K562 (cell line): ENCODE measurements around the gene TAS1R3. TPM values are rescaled to one million over a fixed set of nuclear protein-coding genes. Genes with fewer than 3 reads are reported as not detected.
A peak's percentile ranks its signal among the peaks of the same experiment; 100 is the strongest.

Experiments
- ASH1L ChIP-seq: fragments of 450-650 bp; IDR thresholded peaks from 2 replicates; pipeline ENCODE4 v1.6.1; 2018; ENCODE audit warnings: borderline replicate concordance, mild to moderate bottlenecking, low read depth; ENCODE audit not compliant: partially characterized antibody
- BHLHE40 ChIP-seq: IDR thresholded peaks from 2 replicates; pipeline ENCODE4 v1.6.1; 2011; ENCODE audit warnings: low read length, improper control_type of control experiment
- DPF2 ChIP-seq: fragments of 450-650 bp; IDR thresholded peaks from 2 replicates; pipeline ENCODE4 v1.6.1; 2016
- ERF ChIP-seq: fragments of 450-650 bp; formaldehyde crosslinking; IDR thresholded peaks from 2 replicates; pipeline ENCODE4 v1.4.0; 2020; ENCODE audit warnings: mild to moderate bottlenecking, mixed read lengths
- ETS2 ChIP-seq: IDR thresholded peaks from 2 replicates; pipeline ENCODE4 v1.6.1; 2016; ENCODE audit warnings: borderline replicate concordance, missing genetic modification characterization, mild to moderate bottlenecking, moderate library complexity, missing compliant biosample characterization; ENCODE audit not compliant: poor library complexity, severe bottlenecking
- IRF9 ChIP-seq: fragments of 450-650 bp; IDR thresholded peaks from 2 replicates; pipeline ENCODE4 v1.6.1; 2016; ENCODE audit warnings: missing biosample characterization, missing genetic modification characterization
- PHTF2 ChIP-seq: fragments of 250-450 bp; sonication (Bioruptor Pico); IDR thresholded peaks from 2 replicates; pipeline ENCODE4 v1.5.0; 2021; ENCODE audit warnings: mild to moderate bottlenecking
- POLR3A ChIP-seq: IDR thresholded peaks from 2 replicates; pipeline ENCODE4 v1.6.1; 2011; ENCODE audit warnings: borderline replicate concordance, mild to moderate bottlenecking, moderate library complexity; ENCODE audit not compliant: insufficient read length, insufficient read depth; ENCODE audit errors: extremely low read depth
- TEAD4 ChIP-seq, 2 experiments: sonication (generic) in 1 of 2; formaldehyde crosslinking in 1 of 2; IDR thresholded peaks; 2 replicates each; pipeline versions ENCODE4 v1.6.1 to v1.8.0; 2012 to 2022; ENCODE audit warnings: borderline replicate concordance in 1 of 2, inconsistent platforms in 1 of 2, low read length in 1 of 2, mild to moderate bottlenecking in 1 of 2, missing genetic modification reagents in 1 of 2
- ZBTB8A ChIP-seq: fragments of 450-650 bp; IDR thresholded peaks from 2 replicates; pipeline ENCODE4 v1.6.1; 2018; ENCODE audit warnings: mild to moderate bottlenecking, moderate library complexity; ENCODE audit not compliant: partially characterized antibody
- polyA plus RNA-seq, 8 experiments: library from polyadenylated mRNA; depleted of rRNA in 4 of 8; stranded (reverse) in 5 of 8; unstranded in 3 of 8; fragments of >200 nt; fragmentation: Nextera tagmentation in 2 of 8; fragmentation: Illumina TruSeq in 1 of 8; extraction: Ambion mirVana in 2 of 8; extraction: Trizol in 1 of 8; gene quantifications; 2 replicates each; pipeline versions ENCODE4 v1.2.1 to v1.2.3, GENCODE V29; 2011 to 2014; ENCODE audit warnings: inconsistent platforms in 1 of 8, missing spikeins in 1 of 8
- total RNA-seq, 7 experiments: library from RNA; depleted of rRNA in 6 of 7; stranded (reverse); fragments of >200 nt in 6 of 7; fragmentation: Illumina TruSeq in 2 of 7; extraction: Trizol in 2 of 7; gene quantifications; 2 replicates each; pipeline versions ENCODE4 v1.2.1 to v1.2.3, GENCODE V29; 2011 to 2021; ENCODE audit warnings: low replicate concordance in 1 of 7
- TF ChIP-seq, protein P1 (sequence below), 2 experiments: fragments of 150-350 bp in 1 of 2; IDR thresholded peaks; 2 replicates each; pipeline ENCODE4 v1.6.1; 2012 to 2016; ENCODE audit warnings: low read depth in 2 of 2, low read length in 2 of 2, mild to moderate bottlenecking in 1 of 2, moderate library complexity in 1 of 2
- TF ChIP-seq, protein P2 (sequence below): sonication (generic); formaldehyde crosslinking; IDR thresholded peaks from 2 replicates; pipeline ENCODE4 v1.8.0; 2023; ENCODE audit warnings: missing genetic modification reagents, mild to moderate bottlenecking, borderline replicate concordance
- TF ChIP-seq, protein P3 (sequence below): fragments of 200-400 bp; formaldehyde crosslinking; IDR thresholded peaks from 2 replicates; pipeline ENCODE4 v1.6.1; 2017; ENCODE audit warnings: mild to moderate bottlenecking, low read depth, low read length, moderate library complexity

TAS1R3 gene
- total and polyA plus RNA-seq, 9 of the 15 experiments (the other 6 are each of a cell fraction or from before 2014, with no cell fraction given) = 0.07 to 0.13 TPM; not detected in 7

- TF ChIP-seq ERF (no peak), ZBTB8A (no peak), ETS2 (tag) (no peak), ASH1L (no peak), POLR3A (no peak), TEAD4 (IDR thresholded peaks at IDR 0.05; ENCODE audit: low read length) (0 out of 2 replicates have a peak, but pooled peaks have one; percentile 5), TEAD4 (CRISPR knock-in tag; IDR thresholded peaks at IDR 0.05; ENCODE audit: borderline replicate concordance) (no peak), BHLHE40 (no peak), IRF9 (tag) (peak; percentile 61; the same call in 1 of the 2 replicates), PHTF2 (CRISPR knock-in tag) (no peak), DPF2 (peak; percentile 33; the same call in 1 of the 2 replicates)
- TF ChIP-seq, protein P1, sequence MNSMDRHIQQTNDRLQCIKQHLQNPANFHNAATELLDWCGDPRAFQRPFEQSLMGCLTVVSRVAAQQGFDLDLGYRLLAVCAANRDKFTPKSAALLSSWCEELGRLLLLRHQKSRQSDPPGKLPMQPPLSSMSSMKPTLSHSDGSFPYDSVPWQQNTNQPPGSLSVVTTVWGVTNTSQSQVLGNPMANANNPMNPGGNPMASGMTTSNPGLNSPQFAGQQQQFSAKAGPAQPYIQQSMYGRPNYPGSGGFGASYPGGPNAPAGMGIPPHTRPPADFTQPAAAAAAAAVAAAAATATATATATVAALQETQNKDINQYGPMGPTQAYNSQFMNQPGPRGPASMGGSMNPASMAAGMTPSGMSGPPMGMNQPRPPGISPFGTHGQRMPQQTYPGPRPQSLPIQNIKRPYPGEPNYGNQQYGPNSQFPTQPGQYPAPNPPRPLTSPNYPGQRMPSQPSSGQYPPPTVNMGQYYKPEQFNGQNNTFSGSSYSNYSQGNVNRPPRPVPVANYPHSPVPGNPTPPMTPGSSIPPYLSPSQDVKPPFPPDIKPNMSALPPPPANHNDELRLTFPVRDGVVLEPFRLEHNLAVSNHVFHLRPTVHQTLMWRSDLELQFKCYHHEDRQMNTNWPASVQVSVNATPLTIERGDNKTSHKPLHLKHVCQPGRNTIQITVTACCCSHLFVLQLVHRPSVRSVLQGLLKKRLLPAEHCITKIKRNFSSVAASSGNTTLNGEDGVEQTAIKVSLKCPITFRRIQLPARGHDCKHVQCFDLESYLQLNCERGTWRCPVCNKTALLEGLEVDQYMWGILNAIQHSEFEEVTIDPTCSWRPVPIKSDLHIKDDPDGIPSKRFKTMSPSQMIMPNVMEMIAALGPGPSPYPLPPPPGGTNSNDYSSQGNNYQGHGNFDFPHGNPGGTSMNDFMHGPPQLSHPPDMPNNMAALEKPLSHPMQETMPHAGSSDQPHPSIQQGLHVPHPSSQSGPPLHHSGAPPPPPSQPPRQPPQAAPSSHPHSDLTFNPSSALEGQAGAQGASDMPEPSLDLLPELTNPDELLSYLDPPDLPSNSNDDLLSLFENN (IDR thresholded peaks at IDR 0.05; ENCODE audit: low read depth in 2 of 2, low read length in 2 of 2) = peak in 1 of 2 experiments; percentile 48; a peak in 1 of 4 replicates
- TF ChIP-seq, protein P2, sequence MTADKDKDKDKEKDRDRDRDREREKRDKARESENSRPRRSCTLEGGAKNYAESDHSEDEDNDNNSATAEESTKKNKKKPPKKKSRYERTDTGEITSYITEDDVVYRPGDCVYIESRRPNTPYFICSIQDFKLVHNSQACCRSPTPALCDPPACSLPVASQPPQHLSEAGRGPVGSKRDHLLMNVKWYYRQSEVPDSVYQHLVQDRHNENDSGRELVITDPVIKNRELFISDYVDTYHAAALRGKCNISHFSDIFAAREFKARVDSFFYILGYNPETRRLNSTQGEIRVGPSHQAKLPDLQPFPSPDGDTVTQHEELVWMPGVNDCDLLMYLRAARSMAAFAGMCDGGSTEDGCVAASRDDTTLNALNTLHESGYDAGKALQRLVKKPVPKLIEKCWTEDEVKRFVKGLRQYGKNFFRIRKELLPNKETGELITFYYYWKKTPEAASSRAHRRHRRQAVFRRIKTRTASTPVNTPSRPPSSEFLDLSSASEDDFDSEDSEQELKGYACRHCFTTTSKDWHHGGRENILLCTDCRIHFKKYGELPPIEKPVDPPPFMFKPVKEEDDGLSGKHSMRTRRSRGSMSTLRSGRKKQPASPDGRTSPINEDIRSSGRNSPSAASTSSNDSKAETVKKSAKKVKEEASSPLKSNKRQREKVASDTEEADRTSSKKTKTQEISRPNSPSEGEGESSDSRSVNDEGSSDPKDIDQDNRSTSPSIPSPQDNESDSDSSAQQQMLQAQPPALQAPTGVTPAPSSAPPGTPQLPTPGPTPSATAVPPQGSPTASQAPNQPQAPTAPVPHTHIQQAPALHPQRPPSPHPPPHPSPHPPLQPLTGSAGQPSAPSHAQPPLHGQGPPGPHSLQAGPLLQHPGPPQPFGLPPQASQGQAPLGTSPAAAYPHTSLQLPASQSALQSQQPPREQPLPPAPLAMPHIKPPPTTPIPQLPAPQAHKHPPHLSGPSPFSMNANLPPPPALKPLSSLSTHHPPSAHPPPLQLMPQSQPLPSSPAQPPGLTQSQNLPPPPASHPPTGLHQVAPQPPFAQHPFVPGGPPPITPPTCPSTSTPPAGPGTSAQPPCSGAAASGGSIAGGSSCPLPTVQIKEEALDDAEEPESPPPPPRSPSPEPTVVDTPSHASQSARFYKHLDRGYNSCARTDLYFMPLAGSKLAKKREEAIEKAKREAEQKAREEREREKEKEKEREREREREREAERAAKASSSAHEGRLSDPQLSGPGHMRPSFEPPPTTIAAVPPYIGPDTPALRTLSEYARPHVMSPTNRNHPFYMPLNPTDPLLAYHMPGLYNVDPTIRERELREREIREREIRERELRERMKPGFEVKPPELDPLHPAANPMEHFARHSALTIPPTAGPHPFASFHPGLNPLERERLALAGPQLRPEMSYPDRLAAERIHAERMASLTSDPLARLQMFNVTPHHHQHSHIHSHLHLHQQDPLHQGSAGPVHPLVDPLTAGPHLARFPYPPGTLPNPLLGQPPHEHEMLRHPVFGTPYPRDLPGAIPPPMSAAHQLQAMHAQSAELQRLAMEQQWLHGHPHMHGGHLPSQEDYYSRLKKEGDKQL (CRISPR knock-in tag) = no peak
- TF ChIP-seq, protein P3, sequence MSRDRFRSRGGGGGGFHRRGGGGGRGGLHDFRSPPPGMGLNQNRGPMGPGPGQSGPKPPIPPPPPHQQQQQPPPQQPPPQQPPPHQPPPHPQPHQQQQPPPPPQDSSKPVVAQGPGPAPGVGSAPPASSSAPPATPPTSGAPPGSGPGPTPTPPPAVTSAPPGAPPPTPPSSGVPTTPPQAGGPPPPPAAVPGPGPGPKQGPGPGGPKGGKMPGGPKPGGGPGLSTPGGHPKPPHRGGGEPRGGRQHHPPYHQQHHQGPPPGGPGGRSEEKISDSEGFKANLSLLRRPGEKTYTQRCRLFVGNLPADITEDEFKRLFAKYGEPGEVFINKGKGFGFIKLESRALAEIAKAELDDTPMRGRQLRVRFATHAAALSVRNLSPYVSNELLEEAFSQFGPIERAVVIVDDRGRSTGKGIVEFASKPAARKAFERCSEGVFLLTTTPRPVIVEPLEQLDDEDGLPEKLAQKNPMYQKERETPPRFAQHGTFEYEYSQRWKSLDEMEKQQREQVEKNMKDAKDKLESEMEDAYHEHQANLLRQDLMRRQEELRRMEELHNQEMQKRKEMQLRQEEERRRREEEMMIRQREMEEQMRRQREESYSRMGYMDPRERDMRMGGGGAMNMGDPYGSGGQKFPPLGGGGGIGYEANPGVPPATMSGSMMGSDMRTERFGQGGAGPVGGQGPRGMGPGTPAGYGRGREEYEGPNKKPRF = no peak
Observed at GRCh38 chr1:1307923-1308755, 22.9 kb upstream of the TAS1R3 start, which contains the start of the genes ACAP3 and PUSL1 (continued).
